HG03442 (cell line): Measurements from ENCODE around the gene MROH7.

Source experiments
- ATAC-seq: cut with Tn5 transposase; IDR thresholded peaks from one replicate; pipeline ENCODE4 v1.9.1; 2021; ENCODE audit warnings: mild to moderate bottlenecking, moderate library complexity; ENCODE audit not compliant: unreplicated experiment

The MROH7 gene

DNA sequence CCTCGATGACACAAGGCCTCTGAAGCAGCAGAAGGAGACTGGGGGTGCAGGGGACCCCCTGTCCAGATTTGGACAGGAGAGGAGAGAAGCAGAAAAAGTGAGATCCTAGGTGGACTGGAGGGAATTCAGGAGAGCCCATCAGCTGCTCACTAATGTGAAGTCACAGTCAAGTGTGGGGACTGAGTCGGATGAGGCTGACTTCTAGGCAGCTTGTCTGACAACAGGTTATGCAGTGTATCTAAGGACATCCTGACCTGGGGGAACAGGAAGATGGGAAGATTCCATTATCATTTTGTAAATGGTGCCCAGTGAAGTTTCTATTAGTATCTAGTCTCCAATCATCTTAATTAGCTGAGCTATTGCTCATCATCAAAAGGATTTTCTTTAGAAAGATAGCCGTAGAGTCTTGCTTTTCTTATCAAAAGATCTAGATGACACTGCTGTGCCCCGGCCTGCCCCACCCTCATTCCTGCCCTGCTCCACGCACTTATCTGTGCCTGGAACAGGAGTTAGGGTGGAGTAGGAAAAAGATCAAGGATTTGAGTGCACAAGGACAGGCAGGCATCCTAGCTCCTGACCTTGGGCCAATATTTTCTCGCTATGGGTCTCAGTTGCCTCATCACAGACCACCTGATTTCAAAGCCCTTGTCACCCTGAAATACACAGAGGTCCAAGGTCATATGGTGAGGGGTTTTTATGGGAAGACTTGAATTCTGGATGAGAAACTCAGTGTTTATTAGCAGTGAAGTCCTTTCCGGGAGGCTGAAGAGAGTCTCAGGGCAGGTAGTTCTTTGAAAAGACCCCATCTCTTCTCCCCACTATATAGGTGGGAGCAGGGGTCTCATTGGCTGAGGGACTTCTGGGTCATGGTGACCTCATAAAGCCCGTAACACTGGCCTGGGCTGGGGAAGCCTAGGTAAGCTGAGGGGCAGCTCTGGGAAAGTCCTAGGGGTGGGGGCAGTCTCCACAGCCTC is at the start of gene MROH7:
TSS of gene MROH7 (plus strand) at position 924 of the 974 bp plus-strand sequence. CDS start 11,141 bp downstream, outside the sequence.
- no peak for ATAC-seq

- no peak for ATAC-seq
Measured at GRCh38 chr1:54593571-54594160, 47.9 kb upstream of the MROH7 start.

GRCh38 chr1:54594463-54594862 is 47.1 kb upstream of the MROH7 start:
- ATAC-seq = no peak

- ATAC-seq = no peak
Measured at GRCh38 chr1:54595956-54596498, 45.6 kb upstream of the MROH7 start.

DNA sequence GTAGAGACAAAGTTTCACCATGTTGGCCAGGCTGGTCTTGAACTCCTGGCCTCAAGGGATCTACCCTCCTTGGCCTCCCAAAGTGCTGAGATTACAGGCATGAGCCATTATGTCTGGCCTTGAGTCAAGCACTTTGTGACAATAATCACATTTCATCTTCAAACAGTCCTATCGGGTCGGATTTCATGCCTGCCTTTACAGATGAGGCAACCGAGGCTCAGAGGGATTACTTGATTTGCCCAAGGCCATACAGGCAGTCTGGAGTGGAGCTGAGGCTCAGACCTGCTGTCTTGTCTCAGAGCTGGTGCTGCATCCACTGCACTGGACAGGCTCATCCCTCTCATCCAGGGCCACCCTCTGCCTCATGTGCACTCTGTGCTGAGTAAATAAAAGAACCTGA is 44.8 kb upstream of the MROH7 start:
- ATAC-seq = no peak

DNA sequence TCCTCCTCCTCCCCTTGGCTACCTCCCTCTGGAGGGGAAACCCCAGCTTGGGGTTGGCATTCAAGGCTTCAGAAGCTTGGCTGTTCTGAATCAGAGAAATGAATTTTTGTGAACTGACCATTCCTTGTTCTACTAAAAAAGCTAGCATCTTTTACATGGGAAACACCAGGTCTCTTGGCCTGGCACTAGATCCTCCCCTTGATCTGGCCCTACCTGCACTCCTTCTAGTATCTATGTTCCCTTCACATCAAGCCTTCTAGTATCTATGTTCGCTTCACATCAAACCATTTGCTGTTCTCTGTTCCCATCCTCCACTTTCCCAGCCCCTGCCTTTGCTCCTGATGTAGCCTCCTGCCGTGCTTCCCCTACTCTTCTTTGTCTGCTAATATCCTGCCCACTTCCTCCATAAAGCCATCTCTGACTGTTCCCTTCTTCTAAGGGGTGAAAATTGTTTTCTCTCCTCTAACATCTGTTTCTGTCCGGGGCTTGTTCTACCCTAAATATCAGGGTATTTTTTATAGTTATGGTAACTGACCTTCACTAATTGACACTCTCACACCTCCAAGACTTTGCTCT is 44.0 kb upstream of the MROH7 start:
- no peak for ATAC-seq

- ATAC-seq = no peak
Measured at GRCh38 chr1:54599211-54599823, 42.3 kb upstream of the MROH7 start.

DNA sequence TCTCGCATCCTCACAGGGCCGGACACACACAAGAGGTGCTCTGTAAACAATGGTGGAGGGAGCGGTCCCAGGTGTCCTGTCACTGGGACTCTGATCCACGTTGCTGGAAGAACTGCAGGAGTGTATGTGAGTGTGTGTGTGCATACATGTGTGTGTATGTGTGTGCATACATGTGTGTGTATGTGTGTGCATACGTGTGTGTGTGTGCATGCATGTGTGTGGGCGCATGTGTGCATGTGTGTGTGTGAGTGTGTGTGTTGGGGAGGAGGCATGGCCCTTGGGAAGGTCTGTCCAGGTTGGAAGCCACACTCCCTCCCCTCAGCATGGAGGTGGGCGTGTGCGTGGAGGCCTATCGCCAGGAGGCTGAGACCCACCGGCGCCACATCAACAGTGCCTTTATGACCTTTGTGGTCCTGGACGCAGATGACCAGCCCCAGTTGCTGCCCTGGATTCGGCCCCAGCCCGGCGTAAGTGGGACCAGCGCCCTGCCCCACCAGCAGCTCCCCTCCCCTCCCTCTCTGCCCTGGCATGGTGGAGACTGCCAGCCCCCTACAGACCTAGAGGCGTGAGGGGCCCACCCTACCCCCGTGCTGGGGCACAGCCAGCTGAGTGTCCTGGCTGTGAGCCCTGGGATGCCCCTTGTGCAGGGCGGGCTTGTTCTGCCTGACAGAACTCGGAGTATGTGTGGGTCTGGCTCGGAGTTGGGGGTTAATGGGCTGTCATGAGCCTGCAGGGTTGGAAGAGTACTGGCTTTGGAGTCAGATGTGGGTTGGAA is 40.5 kb upstream of the MROH7 start:
- no peak for ATAC-seq

- ATAC-seq = no peak
Measured at GRCh38 chr1:54601730-54602129, 39.9 kb upstream of the MROH7 start.

DNA sequence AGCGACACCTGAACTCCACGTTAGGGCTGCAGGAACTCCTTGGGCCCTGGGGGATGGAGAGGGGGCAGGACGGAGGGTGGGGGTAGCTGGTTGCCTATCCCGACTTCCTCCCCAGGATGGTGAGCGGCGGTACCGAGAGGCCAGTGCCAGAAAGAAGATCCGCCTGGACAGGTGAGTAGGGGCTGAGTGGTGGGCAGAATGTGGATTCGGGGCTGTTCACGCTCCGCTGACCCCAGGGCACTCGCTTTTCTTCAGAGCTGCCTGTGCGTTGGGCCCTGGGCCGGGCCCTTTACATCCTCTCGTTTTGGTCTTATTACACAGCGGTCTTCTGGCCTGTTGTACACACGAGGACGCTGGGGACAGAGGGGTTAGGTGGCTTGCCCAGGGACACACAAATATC is 39.0 kb upstream of the MROH7 start:
- ATAC-seq = no peak

DNA sequence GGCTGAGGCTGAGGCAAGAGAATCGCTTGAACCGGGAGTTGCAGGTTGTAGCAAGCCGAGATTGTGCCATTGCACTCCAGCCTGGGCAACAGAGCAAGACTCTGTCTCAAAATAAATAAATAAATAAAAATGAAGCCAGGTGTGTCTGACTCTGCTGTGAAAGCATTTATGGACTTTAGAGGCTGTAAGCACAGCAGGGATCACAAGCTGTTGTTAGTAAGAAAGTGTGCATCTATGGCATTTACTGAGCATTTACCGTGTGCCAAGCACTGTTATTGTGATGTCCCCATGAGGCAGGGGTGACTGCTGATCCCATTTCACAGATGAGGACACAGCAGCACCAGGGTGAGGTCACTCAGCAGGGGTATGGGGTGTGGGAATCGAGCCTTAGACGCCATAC is 38.3 kb upstream of the MROH7 start:
- no peak for ATAC-seq

GRCh38 chr1:54604051-54604450 is 37.5 kb upstream of the MROH7 start:
- no peak for ATAC-seq

- no peak for ATAC-seq
Measured at GRCh38 chr1:54604572-54605370, 36.8 kb upstream of the MROH7 start.

- no peak for ATAC-seq
Measured at GRCh38 chr1:54606096-54606989, 35.2 kb upstream of the MROH7 start.

- ATAC-seq = no peak
Measured at GRCh38 chr1:54606990-54607325, 34.6 kb upstream of the MROH7 start.

GRCh38 chr1:54607821-54608565 is 33.6 kb upstream of the MROH7 start:
- no peak for ATAC-seq

- no peak for ATAC-seq
Measured at GRCh38 chr1:54608566-54609230, 32.9 kb upstream of the MROH7 start.
